Stimulated activated CD4-positive, alpha-beta T cell treated with anti-CD3 and anti-CD28 coated beads, Interleukin-4, amount 100 ng/mL, for 48 hours (primary cell): ENCODE measurements around the gene PPP4R4.

Experiments used
- DNase-seq, 2 donors: peaks; one replicate each; pipeline ENCODE4 v3.0.0-alpha.2; 2020; ENCODE audit warnings: low read depth in 2 of 2

PPP4R4 gene

GRCh38 chr14:94309721-94310120, 135.6 kb downstream of the PPP4R4 start:
- no peak for DNase-seq

GRCh38 chr14:94310248-94310647, 136.1 kb downstream of the PPP4R4 start:
- no peak for DNase-seq

GRCh38 chr14:94312481-94313246, 138.5 kb downstream of the PPP4R4 start:
- no peak for DNase-seq

GRCh38 chr14:94313991-94314655, 140.0 kb downstream of the PPP4R4 start:
- no peak for DNase-seq

GRCh38 chr14:94314890-94315289, 140.8 kb downstream of the PPP4R4 start:
- DNase-seq, result no peak

GRCh38 chr14:94316692-94317091, 142.6 kb downstream of the PPP4R4 start:
- DNase-seq, result no peak

GRCh38 chr14:94317259-94317658, 143.1 kb downstream of the PPP4R4 start:
- no peak for DNase-seq

- DNase-seq, result no peak
These were observed 146.1 kb downstream of the PPP4R4 start for GRCh38 chr14:94320243-94320642.

GRCh38 chr14:94321421-94322271, 147.5 kb downstream of the PPP4R4 start:
- no peak for DNase-seq

- no peak for DNase-seq
These were observed 148.8 kb downstream of the PPP4R4 start, which contains the start of gene SERPINA6 for GRCh38 chr14:94322648-94323570. Gene SERPINA6, minus strand, starts transcription at chr14:94323336. Its CDS starts 8,688 bp downstream, at chr14:94314648.

- no peak for DNase-seq
These were observed 154.1 kb downstream of the PPP4R4 start for GRCh38 chr14:94328196-94328595.
